Activated T-cell treated with anti-CD3 and anti-CD28 coated beads, Interleukin-2, amount 50 U/mL, for 72 hours (primary cell): ENCODE data around the gene SRGAP1. TPM values are rescaled to one million over a fixed set of nuclear protein-coding genes. Genes with fewer than 3 reads are reported as not detected.
"Not testable (repeated sequence)": the region's sequence is repeated elsewhere in the genome, so short reads cannot be mapped to it uniquely, and the experiment has no call there.

ENCODE experiments used
- ATAC-seq, 2 donors: fragments of 150-1000 bp; cut with Tn5 transposase; replicated peaks in 1 of 2; 2 replicates each; pipeline ENCODE4 v1.10.0; 2021; ENCODE audit warnings: moderate library complexity in 2 of 2, mild to moderate bottlenecking in 1 of 2
- DNase-seq, 2 donors: peaks; one replicate each; pipeline ENCODE4 v3.0.0; 2021 to 2022; ENCODE audit warnings: mixed read lengths in 1 of 2
- H3K27ac Mint-ChIP-seq: one replicate; pipeline ENCODE4 v1.8.0; 2022; ENCODE audit warnings: mild to moderate bottlenecking, moderate library complexity, mixed read lengths
- H3K27me3 Mint-ChIP-seq: one replicate; pipeline ENCODE4 v1.8.0; 2022; ENCODE audit warnings: low read depth, mixed read lengths
- H3K36me3 Mint-ChIP-seq, 2 donors: one replicate each; pipeline ENCODE4 v1.8.0; 2022; ENCODE audit warnings: mixed read lengths in 2 of 2, mild to moderate bottlenecking in 1 of 2; ENCODE audit not compliant: insufficient read depth in 2 of 2
- H3K4me1 Mint-ChIP-seq: one replicate; pipeline ENCODE4 v1.8.0; 2022; ENCODE audit warnings: low read depth, mixed read lengths
- H3K4me3 Mint-ChIP-seq, 2 donors: one replicate each; pipeline ENCODE4 v1.8.0; 2022; ENCODE audit warnings: mild to moderate bottlenecking in 2 of 2, mixed read lengths in 2 of 2, moderate library complexity in 2 of 2
- H3K9me3 Mint-ChIP-seq, 2 donors: one replicate each; pipeline ENCODE4 v1.8.0; 2022; ENCODE audit warnings: mixed read lengths in 2 of 2
- total RNA-seq, 2 donors: library from RNA; stranded (reverse); gene quantifications; one replicate each; pipeline ENCODE4 v1.2.3, GENCODE V29; 2022

The SRGAP1 gene
- total RNA-seq, 2 donors from 2014 or later, result 0.02 to 0.19 TPM

DNA sequence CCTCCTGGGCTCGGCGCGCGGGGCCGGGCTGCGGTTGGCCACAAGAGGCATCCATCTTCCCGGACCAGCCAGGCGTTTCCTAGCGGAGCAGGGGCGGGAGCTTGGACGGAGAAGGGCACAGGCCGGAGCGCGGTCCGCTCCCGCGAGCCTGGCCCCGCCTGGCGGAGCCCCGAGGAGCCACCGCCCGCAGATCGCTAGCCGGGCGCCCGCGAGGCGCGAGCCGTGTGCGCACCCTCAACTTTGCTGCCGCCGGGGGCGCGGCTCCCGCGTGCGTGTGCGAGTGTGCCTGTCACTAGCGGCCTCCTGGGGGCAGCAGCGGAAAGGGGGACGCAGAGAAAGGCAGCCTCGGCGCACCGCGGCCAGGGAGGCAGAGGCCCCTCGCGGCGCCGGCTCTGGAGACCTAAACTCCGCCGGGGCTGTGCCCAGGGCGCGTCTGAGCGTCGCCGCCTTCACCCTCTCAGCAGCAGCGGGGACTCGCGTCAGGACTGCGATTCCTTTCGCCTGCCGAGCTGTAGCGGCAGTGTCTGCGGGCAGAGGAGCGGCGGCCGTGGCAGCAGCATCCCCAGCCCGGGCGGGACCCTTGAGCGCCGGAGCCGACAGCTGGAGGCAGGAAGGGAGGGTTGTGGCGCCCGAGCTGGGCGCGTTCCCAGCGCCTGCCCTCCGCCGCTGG is 644 bp upstream of the SRGAP1 start:
- Mint-ChIP-seq H3K9me3 (no peaks in the 10 kb centered on the region), H3K4me3 (peak overlapping the region; percentile 66 to 95), H3K4me1 (peaks cover 8% of the 10 kb centered on the region), H3K36me3 (no peaks in the 10 kb centered on the region), H3K27ac (no peak overlapping the region), H3K27me3 (peaks cover 32% of the 10 kb centered on the region)
- ATAC-seq (peak; percentile 97 to 98), DNase-seq (peak; percentile 87 to 89)

DNA sequence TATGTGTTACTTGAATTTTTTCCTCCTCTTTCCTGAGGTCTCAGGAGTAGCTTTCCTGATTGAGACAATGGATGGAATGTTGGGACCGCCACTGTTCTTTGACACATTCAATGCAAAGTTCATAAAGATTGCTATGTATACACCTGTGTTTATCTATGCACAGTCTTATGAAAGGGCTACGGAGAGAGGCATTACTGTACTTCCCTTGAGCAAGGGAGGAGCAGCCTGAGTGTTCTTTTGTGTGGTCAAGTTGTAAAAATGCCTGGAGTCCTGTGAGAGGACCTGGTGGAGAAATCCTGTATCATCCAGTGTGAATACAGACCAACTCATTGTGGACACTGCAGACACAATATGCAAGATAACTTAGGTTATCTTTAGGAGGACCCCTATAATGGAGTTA is 1.2 kb downstream of the SRGAP1 start:
- H3K36me3 Mint-ChIP-seq, result no peaks in the 10 kb centered on the region
- no peak overlapping the region for H3K27ac Mint-ChIP-seq
- peaks cover 36% of the 10 kb centered on the region for H3K27me3 Mint-ChIP-seq
- H3K4me3 Mint-ChIP-seq, result no peak overlapping the region
- DNase-seq (no peak), ATAC-seq (no peak)
- no peaks in the 10 kb centered on the region for H3K9me3 Mint-ChIP-seq
- H3K4me1 Mint-ChIP-seq, result peaks cover 8% of the 10 kb centered on the region

DNA sequence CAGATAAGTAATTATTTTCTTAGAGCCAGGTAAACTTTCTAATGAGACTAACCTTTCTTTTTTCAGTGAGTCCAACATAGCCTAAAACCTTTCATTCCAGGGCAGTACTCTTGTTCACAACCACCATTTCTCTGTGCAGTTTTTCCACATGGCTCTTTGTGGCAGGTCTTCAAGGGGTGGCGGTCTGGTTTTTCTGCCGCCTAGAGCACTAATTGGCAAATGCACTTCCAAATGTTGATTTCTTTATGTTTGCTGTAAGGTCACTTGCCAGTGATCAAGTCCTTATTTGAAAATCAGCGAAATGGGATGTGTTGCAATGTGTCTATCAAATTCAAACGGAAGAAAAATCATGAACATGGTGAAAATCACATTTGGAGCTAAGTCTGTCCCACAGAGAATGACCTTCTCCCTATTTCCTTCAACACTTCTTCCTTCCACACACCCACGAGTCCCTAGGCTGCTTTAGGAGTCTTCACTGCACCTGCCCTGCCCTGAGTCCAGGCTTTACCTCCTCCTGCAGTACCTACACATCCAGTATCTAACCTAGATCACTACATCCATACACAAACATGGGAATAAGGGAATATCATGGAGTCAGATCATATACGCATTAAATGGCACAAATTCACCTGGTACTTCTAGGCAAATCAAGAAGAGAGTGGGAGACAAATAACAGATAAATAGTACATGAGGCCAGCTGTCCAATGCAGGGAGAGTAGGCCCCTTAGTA is 1.9 kb downstream of the SRGAP1 start:
- Mint-ChIP-seq H3K9me3 (no peaks in the 10 kb centered on the region), H3K36me3 (no peaks in the 10 kb centered on the region), H3K4me1 (peaks cover 8% of the 10 kb centered on the region), H3K27ac (no peak overlapping the region), H3K4me3 (no peak overlapping the region), H3K27me3 (peaks cover 36% of the 10 kb centered on the region)
- ATAC-seq (no peak), DNase-seq (no peak)

DNA sequence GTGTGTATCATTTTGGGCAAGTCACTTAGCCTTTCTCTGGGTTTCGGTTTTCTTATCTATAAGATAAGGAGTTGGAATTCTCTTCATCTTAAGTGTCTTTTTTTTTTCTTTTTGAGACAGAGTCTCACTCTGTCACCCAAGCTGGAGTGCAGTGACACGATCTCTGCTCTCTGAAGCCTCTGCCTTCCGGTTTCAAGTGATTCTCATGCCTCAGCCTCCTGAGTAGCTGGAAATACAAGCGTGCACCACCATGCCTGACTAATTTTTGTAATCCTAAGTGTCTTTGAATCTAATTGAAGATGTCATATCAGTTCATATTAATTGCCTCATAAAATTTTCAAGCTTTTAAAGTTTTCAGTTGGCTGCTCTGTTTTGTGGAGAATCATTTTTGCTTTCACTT is 4.0 kb downstream of the SRGAP1 start:
- Mint-ChIP-seq H3K36me3 (no peaks in the 10 kb centered on the region), H3K27ac (no peak overlapping the region), H3K9me3 (no peaks in the 10 kb centered on the region), H3K27me3 (peaks cover 36% of the 10 kb centered on the region), H3K4me3 (no peak overlapping the region), H3K4me1 (peaks cover 8% of the 10 kb centered on the region)
- no peak for DNase-seq
- ATAC-seq, result no peak

DNA sequence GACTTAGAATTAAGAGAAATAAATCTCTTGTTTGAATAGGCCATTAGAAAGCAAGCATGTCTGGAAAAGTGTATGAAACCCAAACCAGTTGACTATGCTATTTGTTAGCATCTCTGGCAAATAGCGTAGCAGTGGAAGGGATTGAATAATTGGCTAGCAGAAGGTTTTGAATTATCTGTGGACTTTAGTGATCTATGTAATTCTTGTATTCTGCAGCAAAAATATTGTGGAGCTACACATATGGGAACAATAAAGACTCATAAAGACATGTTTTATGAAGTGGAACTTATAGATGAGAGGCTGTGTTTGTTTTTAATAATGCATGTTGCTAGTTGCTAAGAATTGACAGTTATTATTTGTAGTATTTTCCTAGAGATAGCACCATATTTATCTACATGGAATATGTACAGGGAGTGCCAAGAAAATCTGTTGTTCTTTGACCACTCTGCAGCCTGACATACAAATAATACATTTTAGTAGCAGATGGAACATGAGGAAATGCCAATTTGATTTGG is 4.7 kb downstream of the SRGAP1 start:
- ATAC-seq (no peak), DNase-seq (no peak)
- Mint-ChIP-seq H3K9me3 (no peaks in the 10 kb centered on the region), H3K4me3 (no peak overlapping the region), H3K36me3 (no peaks in the 10 kb centered on the region), H3K27me3 (peaks cover 36% of the 10 kb centered on the region), H3K27ac (no peak overlapping the region), H3K4me1 (peaks cover 8% of the 10 kb centered on the region)

DNA sequence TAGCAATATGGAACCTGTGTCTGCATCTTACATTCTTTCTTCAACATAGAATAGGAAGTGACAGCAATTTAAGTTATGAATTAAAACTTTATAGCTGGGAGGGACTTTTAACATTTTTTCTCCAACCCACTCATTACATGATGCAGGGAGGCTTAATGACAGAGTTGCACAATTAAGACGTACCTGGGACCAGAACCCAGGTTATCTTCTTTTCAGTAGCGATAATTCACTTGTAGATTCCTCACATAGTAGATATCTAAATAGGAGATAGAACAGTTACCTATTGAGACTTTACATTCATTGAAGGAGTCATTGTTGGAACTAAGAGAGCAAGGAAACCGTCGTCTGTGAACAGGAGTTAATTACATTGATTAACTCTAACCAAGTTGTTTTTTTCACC is 5.1 kb downstream of the SRGAP1 start:
- peaks cover 32% of the 10 kb centered on the region for H3K27me3 Mint-ChIP-seq
- no peaks in the 10 kb centered on the region for H3K36me3 Mint-ChIP-seq
- no peak for ATAC-seq
- H3K9me3 Mint-ChIP-seq, result no peaks in the 10 kb centered on the region
- H3K4me1 Mint-ChIP-seq, result peaks cover 5% of the 10 kb centered on the region
- no peak for DNase-seq
- no peak overlapping the region for H3K4me3 Mint-ChIP-seq
- H3K27ac Mint-ChIP-seq, result no peak overlapping the region

DNA sequence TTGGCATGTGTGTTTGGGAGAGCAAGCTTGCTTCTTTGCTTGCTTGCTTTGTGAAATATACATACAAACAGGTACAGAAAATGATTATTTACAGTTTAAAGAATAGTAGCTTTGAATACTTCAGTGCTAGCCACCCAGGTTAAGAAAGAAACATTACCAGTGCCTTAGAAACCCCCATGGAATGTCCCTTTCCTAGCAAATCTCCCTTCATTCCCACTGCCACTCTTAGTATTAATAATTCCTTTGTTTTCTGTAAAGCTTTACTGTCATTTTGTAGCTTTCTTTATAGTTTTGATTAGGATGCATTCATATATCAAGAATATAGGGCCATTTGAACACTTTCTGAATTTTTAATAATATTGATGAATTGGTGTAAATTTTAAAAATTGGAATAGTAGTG is 9.5 kb downstream of the SRGAP1 start:
- no peak overlapping the region for H3K4me3 Mint-ChIP-seq
- DNase-seq (no peak), ATAC-seq (no peak)
- no peaks in the 10 kb centered on the region for H3K4me1 Mint-ChIP-seq
- H3K36me3 Mint-ChIP-seq, result no peaks in the 10 kb centered on the region
- no peak overlapping the region for H3K27ac Mint-ChIP-seq
- H3K9me3 Mint-ChIP-seq, result no peaks in the 10 kb centered on the region
- H3K27me3 Mint-ChIP-seq, result peaks cover 16% of the 10 kb centered on the region

DNA sequence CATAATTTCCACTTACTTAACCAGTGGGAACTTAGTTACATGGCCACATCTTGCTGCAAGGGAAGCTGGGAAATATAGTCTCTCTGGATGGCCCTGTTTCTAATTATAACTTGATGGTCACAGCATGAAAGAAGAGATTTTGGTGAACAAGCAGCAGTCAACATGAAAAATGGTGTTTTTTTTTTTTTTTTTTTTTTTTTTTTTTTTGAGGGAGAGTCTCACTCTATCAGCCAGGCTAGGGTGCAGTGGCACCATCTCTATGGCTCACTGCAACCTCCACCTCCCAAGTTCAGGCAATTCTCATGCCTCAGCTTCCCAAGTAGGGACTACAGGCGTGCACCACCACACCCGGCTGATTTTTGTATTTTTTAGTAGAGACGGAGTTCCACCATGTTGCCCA is 10.8 kb downstream of the SRGAP1 start:
- no peak overlapping the region for H3K4me3 Mint-ChIP-seq
- no peaks in the 10 kb centered on the region for H3K9me3 Mint-ChIP-seq
- H3K27me3 Mint-ChIP-seq, result peaks cover 7% of the 10 kb centered on the region
- DNase-seq (no peak), ATAC-seq (no peak)
- no peaks in the 10 kb centered on the region for H3K4me1 Mint-ChIP-seq
- no peaks in the 10 kb centered on the region for H3K36me3 Mint-ChIP-seq
- no peak overlapping the region for H3K27ac Mint-ChIP-seq

DNA sequence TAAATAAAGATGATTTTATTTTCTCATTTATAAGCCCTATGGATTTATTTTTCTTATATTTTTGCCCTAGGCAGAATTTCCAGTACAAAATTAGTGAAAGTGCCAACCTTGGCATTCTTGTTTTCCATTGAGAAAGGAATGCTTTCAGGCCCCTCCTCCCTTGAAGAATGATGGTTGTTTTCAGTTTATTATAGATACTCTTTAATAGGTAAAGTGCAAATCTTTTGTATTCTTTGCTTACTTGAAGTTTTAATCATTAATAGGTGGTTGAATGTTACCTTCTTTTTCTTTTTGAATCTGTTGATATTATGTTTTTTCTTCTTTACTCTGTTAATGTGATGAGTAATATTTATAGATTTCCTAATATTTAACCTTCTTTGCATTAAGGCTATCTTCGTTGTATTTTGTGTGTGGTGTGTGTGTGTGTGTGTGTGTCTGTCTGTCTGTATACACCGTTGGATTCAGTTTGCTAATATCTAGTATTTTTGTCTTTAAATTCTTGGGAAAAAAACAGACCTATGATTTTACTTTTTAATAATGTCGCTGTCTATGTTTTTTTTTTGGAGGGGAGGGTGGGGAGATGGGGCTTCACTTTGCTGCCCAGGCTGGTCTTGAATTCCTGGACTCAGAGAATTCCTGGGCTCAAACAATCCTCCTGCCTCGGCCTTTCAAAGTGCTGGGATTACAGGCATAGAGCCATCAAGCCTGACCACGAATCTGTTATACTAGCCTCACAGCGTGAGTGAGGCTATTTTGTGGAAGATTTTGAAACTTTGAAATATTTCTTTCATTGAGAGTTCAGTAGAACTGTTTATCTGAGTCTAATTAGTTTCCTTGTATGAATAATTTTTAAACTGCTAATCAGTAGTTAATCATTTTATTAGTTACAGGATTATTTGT is 13.5 kb downstream of the SRGAP1 start:
- no peak overlapping the region for H3K27ac Mint-ChIP-seq
- H3K4me1 Mint-ChIP-seq, result no peaks in the 10 kb centered on the region
- H3K9me3 Mint-ChIP-seq, result no peaks in the 10 kb centered on the region
- H3K27me3 Mint-ChIP-seq, result peaks cover 7% of the 10 kb centered on the region
- no peak overlapping the region for H3K4me3 Mint-ChIP-seq
- ATAC-seq (no peak), DNase-seq (no peak)
- H3K36me3 Mint-ChIP-seq, result no peaks in the 10 kb centered on the region

DNA sequence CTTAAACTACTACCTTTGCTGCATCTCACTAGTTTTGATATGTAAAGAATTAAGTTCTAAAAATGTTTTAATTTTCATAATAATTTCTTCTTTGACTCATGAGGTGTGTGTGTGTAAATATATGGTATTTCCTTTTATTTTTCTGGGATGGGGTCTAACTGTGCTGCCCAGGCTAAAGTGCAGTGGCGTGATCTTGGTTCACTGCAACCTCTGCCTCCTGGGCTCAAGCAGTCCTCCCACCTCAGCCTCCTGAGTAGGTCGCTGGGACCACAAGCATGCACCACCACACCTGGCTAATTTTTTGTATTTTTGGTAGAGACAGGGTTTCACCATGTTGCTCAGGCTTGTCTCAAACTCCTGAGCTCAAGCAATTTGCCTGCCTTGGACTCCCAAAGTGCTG is 15.4 kb downstream of the SRGAP1 start:
- H3K4me3 Mint-ChIP-seq, result not testable (repeated sequence)

DNA sequence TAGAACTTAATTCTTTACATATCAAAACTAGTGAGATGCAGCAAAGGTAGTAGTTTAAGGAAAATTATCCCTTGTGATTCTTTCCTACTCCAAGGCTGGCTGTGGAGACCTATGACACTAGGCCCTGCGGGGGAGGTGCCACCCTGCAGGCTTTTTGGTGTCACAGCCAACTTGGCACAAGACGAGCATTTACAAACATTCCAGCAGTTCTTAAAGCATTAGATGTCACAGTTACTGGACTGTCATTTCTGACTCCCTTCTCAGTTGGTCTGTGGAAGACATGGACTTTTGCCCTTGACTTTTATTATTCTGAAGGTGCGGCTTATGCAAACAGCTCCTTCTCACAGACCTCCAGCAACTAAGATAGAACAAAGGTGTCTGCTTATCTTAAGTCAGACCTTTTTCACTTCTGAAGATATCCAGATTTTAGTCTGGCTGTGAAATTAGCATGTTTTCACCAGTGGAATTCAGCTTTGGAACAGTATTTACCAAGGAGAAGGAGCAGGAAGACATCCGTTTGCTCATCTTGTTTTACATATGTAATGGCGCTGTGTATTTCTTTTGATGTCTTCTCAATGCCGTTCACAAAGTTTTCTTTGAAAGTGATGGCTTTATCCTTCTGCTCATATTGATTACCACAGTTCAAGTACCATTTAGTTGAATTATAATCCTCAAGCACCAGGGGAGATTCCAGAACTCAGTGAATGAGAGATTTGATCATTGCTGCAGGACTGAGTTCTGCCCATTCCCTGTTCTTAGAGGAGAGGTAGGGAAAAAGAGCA is 17.9 kb downstream of the SRGAP1 start:
- Mint-ChIP-seq H3K36me3 (no peaks in the 10 kb centered on the region), H3K9me3 (no peaks in the 10 kb centered on the region), H3K27me3 (no peaks in the 10 kb centered on the region), H3K27ac (no peak overlapping the region), H3K4me3 (no peak overlapping the region), H3K4me1 (no peaks in the 10 kb centered on the region)
- DNase-seq, result no peak
- no peak for ATAC-seq

More for the DNA sequence above, 15.4 kb downstream of the SRGAP1 start:
- ATAC-seq, H3K27ac Mint-ChIP-seq, H3K27me3 Mint-ChIP-seq, H3K36me3 Mint-ChIP-seq, H3K4me1 Mint-ChIP-seq, H3K9me3 Mint-ChIP-seq, DNase-seq: not testable (repeated sequence)

DNA sequence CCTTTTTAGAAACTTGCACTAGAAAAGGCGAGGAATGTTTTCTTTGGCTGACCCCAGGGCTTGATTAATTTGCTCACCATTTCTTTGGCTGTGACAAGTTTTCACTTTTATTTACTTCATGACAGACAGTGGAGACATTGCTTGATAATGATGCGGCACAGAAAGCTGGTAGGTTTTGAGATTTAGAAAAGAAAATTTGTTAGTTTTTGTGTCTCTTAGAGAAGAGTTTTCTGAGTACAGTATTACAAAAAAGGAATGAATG is 18.4 kb downstream of the SRGAP1 start:
- ATAC-seq, result no peak
- H3K4me3 Mint-ChIP-seq, result no peak overlapping the region
- H3K27me3 Mint-ChIP-seq, result no peaks in the 10 kb centered on the region
- no peak for DNase-seq
- H3K4me1 Mint-ChIP-seq, result no peaks in the 10 kb centered on the region
- H3K9me3 Mint-ChIP-seq, result no peaks in the 10 kb centered on the region
- H3K27ac Mint-ChIP-seq, result no peak overlapping the region
- H3K36me3 Mint-ChIP-seq, result no peaks in the 10 kb centered on the region
